Ishikawa (cell line): Measurements from ENCODE around the gene FAM168A.

Experiments used
- CREB1 ChIP-seq: IDR thresholded peaks from 2 replicates; pipeline ENCODE4 v1.6.1; 2012; ENCODE audit warnings: low read depth
- EGR1 ChIP-seq: IDR thresholded peaks from 2 replicates; pipeline ENCODE4 v1.6.1; 2012
- EP300 ChIP-seq: IDR thresholded peaks from 2 replicates; pipeline ENCODE4 v1.6.1; 2012; ENCODE audit warnings: borderline replicate concordance
- MAX ChIP-seq: IDR thresholded peaks from 2 replicates; pipeline ENCODE4 v1.6.1; 2012
- RAD21 ChIP-seq: IDR thresholded peaks from 2 replicates; pipeline ENCODE4 v1.6.1; 2012; ENCODE audit warnings: low read depth
- REST ChIP-seq: IDR thresholded peaks from 2 replicates; pipeline ENCODE4 v1.6.1; 2012; ENCODE audit warnings: low read depth, mild to moderate bottlenecking
- TCF12 ChIP-seq: IDR thresholded peaks from 2 replicates; pipeline ENCODE4 v1.6.1; 2012; ENCODE audit warnings: low read depth
- TEAD4 ChIP-seq: IDR thresholded peaks from 2 replicates; pipeline ENCODE4 v1.6.1; 2012
- USF1 ChIP-seq: IDR thresholded peaks from 2 replicates; pipeline ENCODE4 v1.6.1; 2012
- YY1 ChIP-seq: IDR thresholded peaks from 2 replicates; pipeline ENCODE4 v1.6.1; 2012; ENCODE audit warnings: low read depth

- TF ChIP-seq EGR1 (no peak), YY1 (no peak), USF1 (no peak), CREB1 (no peak), TCF12 (no peak), EP300 (no peak), RAD21 (no peak), MAX (no peak), REST (no peak), TEAD4 (no peak)
Measured at GRCh38 chr11:73498343-73498742, 99.6 kb downstream of the FAM168A start.
